Body of pancreas (tissue), 4 donors: ENCODE data around the gene NIPAL3.

Source experiments
- POLR2A ChIP-seq, 3 donors: fragments of 450-650 bp; IDR thresholded peaks; one replicate each; pipeline ENCODE4 v1.6.1; 2016; ENCODE audit warnings: antibody characterized with exemption in 3 of 3, mild to moderate bottlenecking in 2 of 3
- TF ChIP-seq, protein P1 (sequence below), 7 experiments: fragments of 450-650 bp in 4 of 7; fragments of 200-600 bp in 3 of 7; sonication (generic) in 3 of 7; IDR thresholded peaks; one replicate each; pipeline ENCODE4 v1.5.1; 2016 to 2019; ENCODE audit warnings: antibody characterized with exemption in 7 of 7

GRCh38 chr1:24513706-24514105 is 98.1 kb downstream of the NIPAL3 start:
- TF ChIP-seq, protein P1, sequence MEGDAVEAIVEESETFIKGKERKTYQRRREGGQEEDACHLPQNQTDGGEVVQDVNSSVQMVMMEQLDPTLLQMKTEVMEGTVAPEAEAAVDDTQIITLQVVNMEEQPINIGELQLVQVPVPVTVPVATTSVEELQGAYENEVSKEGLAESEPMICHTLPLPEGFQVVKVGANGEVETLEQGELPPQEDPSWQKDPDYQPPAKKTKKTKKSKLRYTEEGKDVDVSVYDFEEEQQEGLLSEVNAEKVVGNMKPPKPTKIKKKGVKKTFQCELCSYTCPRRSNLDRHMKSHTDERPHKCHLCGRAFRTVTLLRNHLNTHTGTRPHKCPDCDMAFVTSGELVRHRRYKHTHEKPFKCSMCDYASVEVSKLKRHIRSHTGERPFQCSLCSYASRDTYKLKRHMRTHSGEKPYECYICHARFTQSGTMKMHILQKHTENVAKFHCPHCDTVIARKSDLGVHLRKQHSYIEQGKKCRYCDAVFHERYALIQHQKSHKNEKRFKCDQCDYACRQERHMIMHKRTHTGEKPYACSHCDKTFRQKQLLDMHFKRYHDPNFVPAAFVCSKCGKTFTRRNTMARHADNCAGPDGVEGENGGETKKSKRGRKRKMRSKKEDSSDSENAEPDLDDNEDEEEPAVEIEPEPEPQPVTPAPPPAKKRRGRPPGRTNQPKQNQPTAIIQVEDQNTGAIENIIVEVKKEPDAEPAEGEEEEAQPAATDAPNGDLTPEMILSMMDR (IDR thresholded peaks at IDR 0.05) = no peak
- TF ChIP-seq POLR2A (IDR thresholded peaks at IDR 0.05) = no peak
